Testis (tissue), 2 donors: ENCODE data around the gene RSAD2.

Experiments
- POLR2A ChIP-seq: fragments of 450-650 bp; IDR thresholded peaks from one replicate; pipeline ENCODE4 v1.6.1; 2017; ENCODE audit warnings: antibody characterized with exemption, mild to moderate bottlenecking, moderate library complexity
- TF ChIP-seq, protein P1 (sequence below), 3 experiments: fragments of 450-650 bp in 2 of 3; fragments of 200-600 bp in 1 of 3; sonication (generic) in 1 of 3; IDR thresholded peaks; one replicate each; pipeline ENCODE4 v1.5.1; 2016 to 2019; ENCODE audit warnings: antibody characterized with exemption in 3 of 3, mild to moderate bottlenecking in 2 of 3, moderate library complexity in 1 of 3

GRCh38 chr2:6866982-6867381 is 10.6 kb upstream of the RSAD2 start:
- TF ChIP-seq, protein P1, sequence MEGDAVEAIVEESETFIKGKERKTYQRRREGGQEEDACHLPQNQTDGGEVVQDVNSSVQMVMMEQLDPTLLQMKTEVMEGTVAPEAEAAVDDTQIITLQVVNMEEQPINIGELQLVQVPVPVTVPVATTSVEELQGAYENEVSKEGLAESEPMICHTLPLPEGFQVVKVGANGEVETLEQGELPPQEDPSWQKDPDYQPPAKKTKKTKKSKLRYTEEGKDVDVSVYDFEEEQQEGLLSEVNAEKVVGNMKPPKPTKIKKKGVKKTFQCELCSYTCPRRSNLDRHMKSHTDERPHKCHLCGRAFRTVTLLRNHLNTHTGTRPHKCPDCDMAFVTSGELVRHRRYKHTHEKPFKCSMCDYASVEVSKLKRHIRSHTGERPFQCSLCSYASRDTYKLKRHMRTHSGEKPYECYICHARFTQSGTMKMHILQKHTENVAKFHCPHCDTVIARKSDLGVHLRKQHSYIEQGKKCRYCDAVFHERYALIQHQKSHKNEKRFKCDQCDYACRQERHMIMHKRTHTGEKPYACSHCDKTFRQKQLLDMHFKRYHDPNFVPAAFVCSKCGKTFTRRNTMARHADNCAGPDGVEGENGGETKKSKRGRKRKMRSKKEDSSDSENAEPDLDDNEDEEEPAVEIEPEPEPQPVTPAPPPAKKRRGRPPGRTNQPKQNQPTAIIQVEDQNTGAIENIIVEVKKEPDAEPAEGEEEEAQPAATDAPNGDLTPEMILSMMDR (IDR thresholded peaks at IDR 0.05): no peak
- TF ChIP-seq POLR2A: no peak
